ENCODE measurements around the gene TMEM272. TPM values are rescaled to one million over a fixed set of nuclear protein-coding genes. Genes with fewer than 3 reads are reported as not detected.

Gene TMEM272
- total RNA-seq, 1 donor from 2014 or later = not detected

GRCh38 chr13:51784097-51784496 is 60.9 kb downstream of the TMEM272 start:
- Histone ChIP-seq H3K4me3 (ENCODE audit: low read length in 3 of 3) (no peak overlapping the region), H3K27me3 (ENCODE audit: control insufficient read depth in 3 of 3, insufficient read depth in 3 of 3, low read length in 3 of 3) (no peaks in the 10 kb centered on the region), H3K27ac (ENCODE audit: low read depth, low read length) (no peak overlapping the region), H3K9ac (ENCODE audit: low read depth in 1 of 3, low read length in 3 of 3) (no peak overlapping the region), H3K4me1 (ENCODE audit: control insufficient read depth in 3 of 3, insufficient read depth in 3 of 3, low read length in 3 of 3) (peaks cover 11 to 16% (median 16%) of the 10 kb centered on the region in 3 donors), H3K9me3 (ENCODE audit: control insufficient read depth in 3 of 3, low read length in 3 of 3) (no peaks in the 10 kb centered on the region), H3K36me3 (ENCODE audit: control insufficient read depth in 3 of 3, insufficient read depth in 3 of 3, low read length in 3 of 3) (no peaks in the 10 kb centered on the region)

DNA sequence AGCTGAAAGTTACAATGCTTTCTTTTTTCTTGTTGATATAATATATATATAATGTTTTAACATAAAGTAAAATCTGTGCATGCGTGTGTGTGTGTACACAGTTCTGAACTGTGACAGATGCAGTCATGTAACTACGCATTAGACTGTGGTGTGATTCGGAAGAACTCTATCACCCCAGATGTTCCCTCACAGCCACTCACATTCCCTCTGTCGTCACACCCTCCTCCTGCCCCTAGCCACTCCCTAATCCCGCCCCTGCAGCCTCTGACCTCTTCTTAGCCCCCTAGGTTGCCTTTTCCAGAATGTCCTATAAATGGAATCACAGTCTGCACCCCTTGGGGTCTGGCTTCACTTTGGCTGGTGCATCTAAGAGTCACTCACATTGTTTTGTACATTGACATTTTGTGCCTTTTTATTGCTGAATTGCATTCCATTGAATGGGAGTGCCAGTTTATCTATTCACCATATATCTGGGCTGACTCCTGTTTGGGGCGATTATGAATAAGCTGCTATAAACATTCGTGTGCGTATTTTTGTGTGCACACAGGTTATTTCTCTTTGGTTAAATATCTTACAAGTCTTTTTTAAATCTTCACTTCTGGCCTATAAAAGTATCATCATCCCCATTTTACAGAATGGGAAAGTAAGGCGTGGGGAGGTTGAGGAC is 61.4 kb downstream of the TMEM272 start:
- Histone ChIP-seq H3K27ac (ENCODE audit: low read depth, low read length) (no peak overlapping the region), H3K4me3 (ENCODE audit: low read length in 3 of 3) (no peak overlapping the region), H3K4me1 (ENCODE audit: control insufficient read depth in 3 of 3, insufficient read depth in 3 of 3, low read length in 3 of 3) (peaks cover 11 to 16% (median 16%) of the 10 kb centered on the region in 3 donors), H3K9ac (ENCODE audit: low read depth in 1 of 3, low read length in 3 of 3) (no peak overlapping the region), H3K36me3 (ENCODE audit: control insufficient read depth in 3 of 3, insufficient read depth in 3 of 3, low read length in 3 of 3) (no peaks in the 10 kb centered on the region), H3K27me3 (ENCODE audit: control insufficient read depth in 3 of 3, insufficient read depth in 3 of 3, low read length in 3 of 3) (no peaks in the 10 kb centered on the region), H3K9me3 (ENCODE audit: control insufficient read depth in 3 of 3, low read length in 3 of 3) (no peaks in the 10 kb centered on the region)

DNA sequence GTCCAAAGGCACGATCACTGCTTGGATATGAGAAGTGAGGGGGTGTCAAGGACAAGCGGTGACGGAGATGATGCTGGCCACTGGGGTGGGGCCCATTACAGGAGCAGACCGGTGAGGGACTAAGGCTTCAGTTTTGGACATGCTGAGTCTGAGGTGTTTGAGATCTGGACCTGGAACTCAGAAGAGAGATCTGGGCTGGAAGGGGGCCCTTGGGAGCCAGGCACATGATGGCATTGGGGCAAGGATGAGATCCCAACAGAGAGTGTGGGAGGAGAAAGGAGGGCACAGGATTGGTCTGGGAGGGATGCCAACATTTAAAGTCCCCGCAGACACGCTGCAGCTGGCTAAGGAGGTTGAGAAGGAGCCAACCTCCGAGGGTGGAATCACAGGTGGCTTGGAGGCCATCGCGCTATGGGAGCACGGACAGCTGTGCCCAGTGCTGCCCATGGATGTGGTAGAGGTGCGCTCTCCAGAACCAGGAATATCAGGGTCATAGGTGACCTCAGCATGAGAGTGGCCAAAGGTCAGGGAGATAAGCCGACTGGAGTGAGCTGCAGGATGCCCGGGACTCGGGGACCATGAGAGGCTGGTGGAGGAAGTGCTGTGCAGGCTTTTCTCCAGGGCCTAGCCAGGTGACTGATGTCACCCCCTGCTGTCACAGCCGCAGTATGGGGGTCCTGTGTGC is 62.8 kb downstream of the TMEM272 start:
- no peak overlapping the region for H3K4me3 ChIP-seq (ENCODE audit: low read length in 3 of 3)
- no peaks in the 10 kb centered on the region for H3K9me3 ChIP-seq (ENCODE audit: control insufficient read depth in 3 of 3, low read length in 3 of 3)
- H3K9ac ChIP-seq (ENCODE audit: low read depth in 1 of 3, low read length in 3 of 3) = no peak overlapping the region
- H3K27ac ChIP-seq (ENCODE audit: low read depth, low read length) = no peak overlapping the region
- H3K4me1 ChIP-seq (ENCODE audit: control insufficient read depth in 3 of 3, insufficient read depth in 3 of 3, low read length in 3 of 3) = peaks cover 12 to 16% (median 14%) of the 10 kb centered on the region in 3 donors
- no peaks in the 10 kb centered on the region for H3K27me3 ChIP-seq (ENCODE audit: control insufficient read depth in 3 of 3, insufficient read depth in 3 of 3, low read length in 3 of 3)
- H3K36me3 ChIP-seq (ENCODE audit: control insufficient read depth in 3 of 3, insufficient read depth in 3 of 3, low read length in 3 of 3) = no peaks in the 10 kb centered on the region

DNA sequence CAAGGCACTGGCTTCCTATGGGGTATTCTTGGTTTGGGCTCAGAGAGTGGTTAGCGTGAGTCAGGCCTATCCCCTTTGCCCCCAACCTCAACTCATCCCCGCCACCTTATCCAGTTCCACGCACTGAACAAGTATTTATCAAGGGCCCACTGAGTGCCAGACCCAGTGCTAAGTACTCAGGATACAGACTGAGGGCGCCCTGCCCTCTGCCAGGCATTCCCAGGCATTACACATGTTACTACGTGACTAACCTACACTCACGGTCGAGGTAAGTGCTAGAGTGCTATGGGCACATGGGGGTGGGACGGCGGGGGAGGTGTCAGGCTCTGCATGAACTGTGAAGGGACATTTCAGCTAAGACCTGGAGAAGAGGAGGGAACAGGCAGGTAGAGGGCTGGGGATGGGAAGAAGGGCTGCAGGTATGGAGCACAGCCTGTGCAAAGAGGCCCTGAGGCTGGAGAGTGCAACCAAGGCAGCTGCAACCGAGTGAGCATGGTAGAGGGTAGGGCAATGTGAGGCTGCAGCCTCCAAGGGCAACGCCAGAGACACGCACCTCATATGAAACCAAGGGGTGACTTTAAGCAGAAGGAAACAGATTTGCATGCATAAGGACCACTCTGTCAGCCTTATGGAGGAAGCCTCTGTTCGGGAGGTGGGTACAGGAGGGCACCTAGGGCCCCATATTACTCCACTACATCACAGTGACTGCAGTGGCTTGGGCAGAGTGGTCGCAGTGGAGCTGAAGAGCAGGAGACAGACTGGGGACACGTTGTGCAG is 63.5 kb downstream of the TMEM272 start:
- no peak overlapping the region for H3K4me3 ChIP-seq (ENCODE audit: low read length in 3 of 3)
- no peaks in the 10 kb centered on the region for H3K9me3 ChIP-seq (ENCODE audit: control insufficient read depth in 3 of 3, low read length in 3 of 3)
- no peaks in the 10 kb centered on the region for H3K36me3 ChIP-seq (ENCODE audit: control insufficient read depth in 3 of 3, insufficient read depth in 3 of 3, low read length in 3 of 3)
- H3K27ac ChIP-seq (ENCODE audit: low read depth, low read length) = no peak overlapping the region
- no peaks in the 10 kb centered on the region for H3K27me3 ChIP-seq (ENCODE audit: control insufficient read depth in 3 of 3, insufficient read depth in 3 of 3, low read length in 3 of 3)
- H3K9ac ChIP-seq (ENCODE audit: low read depth in 1 of 3, low read length in 3 of 3) = no peak overlapping the region
- H3K4me1 ChIP-seq (ENCODE audit: control insufficient read depth in 3 of 3, insufficient read depth in 3 of 3, low read length in 3 of 3) = peaks cover 6 to 12% (median 10%) of the 10 kb centered on the region in 3 donors

- Histone ChIP-seq H3K4me3 (ENCODE audit: low read length in 3 of 3) (no peak overlapping the region), H3K9me3 (ENCODE audit: control insufficient read depth in 3 of 3, low read length in 3 of 3) (no peaks in the 10 kb centered on the region), H3K27me3 (ENCODE audit: control insufficient read depth in 3 of 3, insufficient read depth in 3 of 3, low read length in 3 of 3) (no peaks in the 10 kb centered on the region), H3K4me1 (ENCODE audit: control insufficient read depth in 3 of 3, insufficient read depth in 3 of 3, low read length in 3 of 3) (peaks cover 0 to 3% (median 3%) of the 10 kb centered on the region in 3 donors), H3K36me3 (ENCODE audit: control insufficient read depth in 3 of 3, insufficient read depth in 3 of 3, low read length in 3 of 3) (no peaks in the 10 kb centered on the region), H3K9ac (ENCODE audit: low read depth in 1 of 3, low read length in 3 of 3) (no peak overlapping the region), H3K27ac (ENCODE audit: low read depth, low read length) (no peak overlapping the region)
Measured at GRCh38 chr13:51780099-51780498, 64.9 kb downstream of the TMEM272 start.

- Histone ChIP-seq H3K27ac (ENCODE audit: low read depth, low read length) (no peak overlapping the region), H3K9me3 (ENCODE audit: control insufficient read depth in 3 of 3, low read length in 3 of 3) (no peaks in the 10 kb centered on the region)
Measured at GRCh38 chr13:51778392-51778791, 66.6 kb downstream of the TMEM272 start.

GRCh38 chr13:51777921-51778320 is 67.1 kb downstream of the TMEM272 start:
- Histone ChIP-seq H3K4me1 (ENCODE audit: control insufficient read depth in 3 of 3, insufficient read depth in 3 of 3, low read length in 3 of 3) (peaks cover 0 to 3% (median 3%) of the 10 kb centered on the region in 3 donors), H3K4me3 (ENCODE audit: low read length in 3 of 3) (no peak overlapping the region)

More at GRCh38 chr13:51778392-51778791, 66.6 kb downstream of the TMEM272 start:
- Histone ChIP-seq H3K36me3 (ENCODE audit: control insufficient read depth in 3 of 3, insufficient read depth in 3 of 3, low read length in 3 of 3) (peaks cover 0 to 2% (median 0%) of the 10 kb centered on the region in 3 donors), H3K4me3 (ENCODE audit: low read length in 3 of 3) (no peak overlapping the region), H3K27me3 (ENCODE audit: control insufficient read depth in 3 of 3, insufficient read depth in 3 of 3, low read length in 3 of 3) (no peaks in the 10 kb centered on the region), H3K4me1 (ENCODE audit: control insufficient read depth in 3 of 3, insufficient read depth in 3 of 3, low read length in 3 of 3) (peaks cover 0 to 3% (median 3%) of the 10 kb centered on the region in 3 donors), H3K9ac (ENCODE audit: low read depth in 1 of 3, low read length in 3 of 3) (peak overlapping the region in 1 of 3 donors; percentile 16)

DNA sequence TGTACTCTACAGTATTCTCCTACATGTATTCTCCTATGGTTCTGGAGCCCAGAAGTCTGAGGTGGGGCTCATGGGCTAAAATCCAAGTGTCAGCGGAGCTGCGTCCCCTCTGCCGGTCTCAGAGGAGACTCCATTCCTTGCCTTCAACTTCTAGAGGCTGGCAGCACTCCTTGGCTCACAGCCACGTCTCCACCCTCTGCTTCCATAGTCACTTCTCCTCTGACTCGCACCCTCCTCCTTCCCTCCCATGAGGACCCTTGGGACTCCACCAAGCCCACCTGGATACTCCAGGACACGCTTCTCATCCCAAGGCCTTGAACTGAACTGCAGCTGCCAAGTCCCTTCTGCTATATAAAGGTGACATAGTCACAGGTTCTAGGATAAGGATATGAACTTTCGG is 68.8 kb downstream of the TMEM272 start:
- no peak overlapping the region for H3K27ac ChIP-seq (ENCODE audit: low read depth, low read length)
- no peak overlapping the region for H3K9ac ChIP-seq (ENCODE audit: low read depth in 1 of 3, low read length in 3 of 3)
- H3K36me3 ChIP-seq (ENCODE audit: control insufficient read depth in 3 of 3, insufficient read depth in 3 of 3, low read length in 3 of 3) = peaks cover 2 to 8% (median 6%) of the 10 kb centered on the region in 3 donors
- no peak overlapping the region for H3K4me3 ChIP-seq (ENCODE audit: low read length in 3 of 3)
- H3K27me3 ChIP-seq (ENCODE audit: control insufficient read depth in 3 of 3, insufficient read depth in 3 of 3, low read length in 3 of 3) = no peaks in the 10 kb centered on the region
- peaks cover 0 to 3% (median 3%) of the 10 kb centered on the region in 3 donors for H3K4me1 ChIP-seq (ENCODE audit: control insufficient read depth in 3 of 3, insufficient read depth in 3 of 3, low read length in 3 of 3)
- no peaks in the 10 kb centered on the region for H3K9me3 ChIP-seq (ENCODE audit: control insufficient read depth in 3 of 3, low read length in 3 of 3)

More at GRCh38 chr13:51777921-51778320, 67.1 kb downstream of the TMEM272 start:
- Histone ChIP-seq H3K27ac (ENCODE audit: low read depth, low read length) (no peak overlapping the region), H3K9me3 (ENCODE audit: control insufficient read depth in 3 of 3, low read length in 3 of 3) (no peaks in the 10 kb centered on the region), H3K9ac (ENCODE audit: low read depth in 1 of 3, low read length in 3 of 3) (no peak overlapping the region), H3K27me3 (ENCODE audit: control insufficient read depth in 3 of 3, insufficient read depth in 3 of 3, low read length in 3 of 3) (no peaks in the 10 kb centered on the region), H3K36me3 (ENCODE audit: control insufficient read depth in 3 of 3, insufficient read depth in 3 of 3, low read length in 3 of 3) (peaks cover 0 to 2% (median 0%) of the 10 kb centered on the region in 3 donors)

- H3K4me1 ChIP-seq (ENCODE audit: control insufficient read depth in 3 of 3, insufficient read depth in 3 of 3, low read length in 3 of 3) = peaks cover 13 to 17% (median 13%) of the 10 kb centered on the region in 3 donors
- no peaks in the 10 kb centered on the region for H3K27me3 ChIP-seq (ENCODE audit: control insufficient read depth in 3 of 3, insufficient read depth in 3 of 3, low read length in 3 of 3)
- H3K9me3 ChIP-seq (ENCODE audit: control insufficient read depth in 3 of 3, low read length in 3 of 3) = no peaks in the 10 kb centered on the region
- H3K27ac ChIP-seq (ENCODE audit: low read depth, low read length) = no peak overlapping the region
- H3K36me3 ChIP-seq (ENCODE audit: control insufficient read depth in 3 of 3, insufficient read depth in 3 of 3, low read length in 3 of 3) = peaks cover 4 to 13% (median 9%) of the 10 kb centered on the region in 3 donors
- H3K4me3 ChIP-seq (ENCODE audit: low read length in 3 of 3) = no peak overlapping the region
- H3K9ac ChIP-seq (ENCODE audit: low read depth in 1 of 3, low read length in 3 of 3) = no peak overlapping the region
Measured at GRCh38 chr13:51773515-51773914, 71.5 kb downstream of the TMEM272 start.

All from skeletal muscle tissue (tissue), 4 donors.